MM.1S (cell line): ENCODE results near the gene PDLIM4.

Experiments
- EZH2 ChIP-seq: fragments of 300-600 bp; sonication (generic); optimal IDR thresholded peaks from 2 replicates; pipeline ENCODE3; 2017; ENCODE audit warnings: low read depth, mild to moderate bottlenecking, antibody characterized with exemption, low read length, mixed read lengths
- TF ChIP-seq, protein P1 (sequence below): fragments of 300-600 bp; sonication (generic); IDR thresholded peaks from 2 replicates; pipeline ENCODE4 v1.5.1; 2016; ENCODE audit warnings: antibody characterized with exemption, low read length, mixed read lengths

GRCh38 chr5:132213666-132214065 lies 43.8 kb upstream of the PDLIM4 start:
- no peak for TF ChIP-seq EZH2
- TF ChIP-seq, protein P1, sequence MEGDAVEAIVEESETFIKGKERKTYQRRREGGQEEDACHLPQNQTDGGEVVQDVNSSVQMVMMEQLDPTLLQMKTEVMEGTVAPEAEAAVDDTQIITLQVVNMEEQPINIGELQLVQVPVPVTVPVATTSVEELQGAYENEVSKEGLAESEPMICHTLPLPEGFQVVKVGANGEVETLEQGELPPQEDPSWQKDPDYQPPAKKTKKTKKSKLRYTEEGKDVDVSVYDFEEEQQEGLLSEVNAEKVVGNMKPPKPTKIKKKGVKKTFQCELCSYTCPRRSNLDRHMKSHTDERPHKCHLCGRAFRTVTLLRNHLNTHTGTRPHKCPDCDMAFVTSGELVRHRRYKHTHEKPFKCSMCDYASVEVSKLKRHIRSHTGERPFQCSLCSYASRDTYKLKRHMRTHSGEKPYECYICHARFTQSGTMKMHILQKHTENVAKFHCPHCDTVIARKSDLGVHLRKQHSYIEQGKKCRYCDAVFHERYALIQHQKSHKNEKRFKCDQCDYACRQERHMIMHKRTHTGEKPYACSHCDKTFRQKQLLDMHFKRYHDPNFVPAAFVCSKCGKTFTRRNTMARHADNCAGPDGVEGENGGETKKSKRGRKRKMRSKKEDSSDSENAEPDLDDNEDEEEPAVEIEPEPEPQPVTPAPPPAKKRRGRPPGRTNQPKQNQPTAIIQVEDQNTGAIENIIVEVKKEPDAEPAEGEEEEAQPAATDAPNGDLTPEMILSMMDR, result no peak
